ENCODE measurements around the gene OR10A3.

DNA sequence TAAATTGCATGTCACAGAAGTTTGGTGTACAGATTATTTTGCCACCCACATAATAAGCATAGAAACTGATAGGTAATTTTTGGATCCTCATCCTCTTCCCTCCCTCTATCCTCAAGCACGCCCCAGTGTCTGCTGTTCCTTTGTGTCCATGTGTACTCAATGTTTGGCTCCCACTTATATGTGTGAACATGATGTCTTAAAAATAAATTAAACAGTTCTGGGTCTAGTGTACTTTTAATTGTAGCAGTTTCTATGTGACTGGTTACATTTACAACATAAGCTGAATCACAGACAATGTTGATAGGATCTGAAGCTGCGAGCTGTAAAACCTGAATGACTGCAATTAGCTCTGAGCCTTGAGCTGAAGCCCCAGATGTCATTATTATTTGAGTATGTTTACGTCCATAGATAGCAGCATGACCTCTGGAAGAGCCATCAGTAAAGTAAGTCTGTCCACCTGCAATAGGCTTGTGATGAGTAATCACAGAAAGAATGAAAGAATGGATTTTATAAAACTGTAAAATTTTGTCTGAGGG is 40.1 kb downstream of the OR10A3 start:
- TF ChIP-seq, protein P1, sequence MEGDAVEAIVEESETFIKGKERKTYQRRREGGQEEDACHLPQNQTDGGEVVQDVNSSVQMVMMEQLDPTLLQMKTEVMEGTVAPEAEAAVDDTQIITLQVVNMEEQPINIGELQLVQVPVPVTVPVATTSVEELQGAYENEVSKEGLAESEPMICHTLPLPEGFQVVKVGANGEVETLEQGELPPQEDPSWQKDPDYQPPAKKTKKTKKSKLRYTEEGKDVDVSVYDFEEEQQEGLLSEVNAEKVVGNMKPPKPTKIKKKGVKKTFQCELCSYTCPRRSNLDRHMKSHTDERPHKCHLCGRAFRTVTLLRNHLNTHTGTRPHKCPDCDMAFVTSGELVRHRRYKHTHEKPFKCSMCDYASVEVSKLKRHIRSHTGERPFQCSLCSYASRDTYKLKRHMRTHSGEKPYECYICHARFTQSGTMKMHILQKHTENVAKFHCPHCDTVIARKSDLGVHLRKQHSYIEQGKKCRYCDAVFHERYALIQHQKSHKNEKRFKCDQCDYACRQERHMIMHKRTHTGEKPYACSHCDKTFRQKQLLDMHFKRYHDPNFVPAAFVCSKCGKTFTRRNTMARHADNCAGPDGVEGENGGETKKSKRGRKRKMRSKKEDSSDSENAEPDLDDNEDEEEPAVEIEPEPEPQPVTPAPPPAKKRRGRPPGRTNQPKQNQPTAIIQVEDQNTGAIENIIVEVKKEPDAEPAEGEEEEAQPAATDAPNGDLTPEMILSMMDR (conservative IDR thresholded peaks at IDR 0.05): no peak
- TF ChIP-seq ZFX (IDR thresholded peaks at IDR 0.05): no peak

Measured in C4-2B (cell line).